HG03378 (cell line): ENCODE measurements around the gene LRRC56.

Source experiments
- ATAC-seq: cut with Tn5 transposase; IDR thresholded peaks from one replicate; pipeline ENCODE4 v1.9.1; 2021; ENCODE audit warnings: mild to moderate bottlenecking, moderate library complexity; ENCODE audit not compliant: unreplicated experiment

Gene LRRC56

DNA sequence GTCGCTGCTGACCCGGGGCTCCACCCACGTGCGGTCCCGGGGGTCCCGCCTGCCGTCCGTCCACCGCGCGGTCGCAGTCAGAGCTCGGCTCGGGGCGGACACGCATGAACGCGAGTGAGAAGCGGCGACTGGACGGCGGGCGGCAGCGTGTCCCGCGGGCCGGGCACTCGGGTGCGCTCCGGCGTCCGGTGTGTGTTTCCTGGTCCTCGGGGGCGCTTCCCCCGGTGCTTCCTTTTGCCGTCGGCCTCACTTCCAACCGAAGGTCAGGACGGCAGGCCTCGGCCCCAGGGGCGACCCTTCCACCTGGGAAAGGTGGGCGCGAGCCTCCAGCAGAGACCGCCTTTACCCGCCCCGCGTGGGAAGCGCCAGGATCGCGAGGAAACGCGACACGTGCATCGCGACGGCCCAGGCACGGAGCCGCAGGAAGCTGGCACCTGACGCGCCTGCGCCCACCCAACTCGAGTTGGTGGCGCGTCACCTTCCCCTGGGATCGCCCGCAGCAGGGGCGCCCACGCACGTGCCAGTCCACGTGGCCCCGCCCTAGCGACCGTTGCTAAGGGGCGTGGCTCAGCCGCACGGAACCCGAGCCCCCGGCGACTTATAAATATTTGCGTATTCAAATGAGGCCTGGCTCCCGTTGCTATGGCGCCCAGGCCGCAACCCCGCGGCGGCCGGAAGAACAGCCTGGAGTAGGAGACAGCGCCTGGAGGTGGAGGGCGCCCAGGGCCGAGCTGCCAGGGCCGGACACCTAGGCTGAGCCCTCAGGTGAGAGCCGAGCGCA lies at the start of gene LRRC56:
LRRC56 (plus strand) TSS at position 687 of the 781 bp plus-strand sequence. CDS start 3,158 bp downstream, outside the sequence.
- ATAC-seq = peak; percentile 62

GRCh38 chr11:487571-488021 lies 49.7 kb upstream of the LRRC56 start:
- no peak for ATAC-seq

DNA sequence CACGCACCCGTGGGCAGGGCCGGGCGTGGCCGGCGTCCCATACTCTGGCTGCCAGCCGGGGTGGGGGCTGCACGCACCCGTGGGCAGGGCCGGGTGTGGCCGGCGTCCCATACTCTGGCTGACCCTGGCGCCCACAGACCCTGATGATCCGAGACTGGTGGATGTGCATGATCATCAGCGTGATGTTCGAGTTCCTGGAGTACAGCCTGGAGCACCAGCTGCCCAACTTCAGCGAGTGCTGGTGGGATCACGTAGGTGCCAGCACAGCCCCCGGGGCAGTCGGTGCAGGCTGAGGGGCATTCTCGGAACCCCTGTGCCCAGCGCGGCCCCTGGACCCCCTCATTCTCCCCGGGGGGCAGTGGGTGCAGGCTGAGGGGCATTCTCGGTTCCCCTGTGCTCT lies 49.3 kb upstream of the LRRC56 start:
- ATAC-seq = no peak

DNA sequence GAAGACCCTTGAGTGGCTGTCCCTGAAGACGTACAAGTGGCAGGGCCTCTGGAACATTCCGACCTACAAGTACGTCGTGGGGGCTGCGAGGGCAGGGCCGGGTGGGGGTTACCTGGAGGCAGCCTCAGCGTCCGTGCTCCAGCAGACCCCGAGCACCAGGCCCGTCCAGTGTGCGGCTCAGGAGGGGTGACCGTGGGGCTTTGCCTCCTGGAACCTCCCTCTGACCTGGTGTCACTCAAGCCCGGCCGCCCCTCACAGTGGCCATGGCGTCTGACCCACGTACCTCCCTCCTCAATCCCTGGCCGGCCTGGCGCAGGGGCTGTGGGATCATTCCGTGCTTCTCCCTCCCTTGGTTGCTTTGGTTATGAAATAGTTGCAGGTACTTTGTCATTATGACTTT lies 48.7 kb upstream of the LRRC56 start:
- no peak for ATAC-seq

GRCh38 chr11:488992-489391 lies 48.3 kb upstream of the LRRC56 start:
- no peak for ATAC-seq

DNA sequence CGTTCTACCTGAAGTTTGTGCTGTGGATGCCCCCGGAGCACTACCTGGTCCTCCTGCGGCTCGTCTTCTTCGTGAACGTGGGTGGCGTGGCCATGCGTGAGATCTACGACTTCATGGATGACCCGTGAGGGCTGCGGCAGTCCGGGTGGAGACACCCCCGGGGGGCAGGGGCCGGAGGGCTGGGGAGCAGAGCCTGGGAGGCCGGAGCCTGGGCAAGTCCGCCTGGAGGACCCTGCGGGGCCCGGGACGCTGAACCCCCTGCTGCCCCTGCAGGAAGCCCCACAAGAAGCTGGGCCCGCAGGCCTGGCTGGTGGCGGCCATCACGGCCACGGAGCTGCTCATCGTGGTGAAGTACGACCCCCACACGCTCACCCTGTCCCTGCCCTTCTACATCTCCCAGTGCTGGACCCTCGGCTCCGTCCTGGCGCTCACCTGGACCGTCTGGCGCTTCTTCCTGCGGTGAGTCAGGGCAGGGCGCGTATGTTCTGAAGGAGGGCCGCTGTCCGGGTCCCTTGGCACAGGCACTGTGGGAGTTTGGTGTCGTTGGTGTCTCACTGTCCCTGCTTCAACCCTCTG lies 47.6 kb upstream of the LRRC56 start:
- ATAC-seq = no peak

DNA sequence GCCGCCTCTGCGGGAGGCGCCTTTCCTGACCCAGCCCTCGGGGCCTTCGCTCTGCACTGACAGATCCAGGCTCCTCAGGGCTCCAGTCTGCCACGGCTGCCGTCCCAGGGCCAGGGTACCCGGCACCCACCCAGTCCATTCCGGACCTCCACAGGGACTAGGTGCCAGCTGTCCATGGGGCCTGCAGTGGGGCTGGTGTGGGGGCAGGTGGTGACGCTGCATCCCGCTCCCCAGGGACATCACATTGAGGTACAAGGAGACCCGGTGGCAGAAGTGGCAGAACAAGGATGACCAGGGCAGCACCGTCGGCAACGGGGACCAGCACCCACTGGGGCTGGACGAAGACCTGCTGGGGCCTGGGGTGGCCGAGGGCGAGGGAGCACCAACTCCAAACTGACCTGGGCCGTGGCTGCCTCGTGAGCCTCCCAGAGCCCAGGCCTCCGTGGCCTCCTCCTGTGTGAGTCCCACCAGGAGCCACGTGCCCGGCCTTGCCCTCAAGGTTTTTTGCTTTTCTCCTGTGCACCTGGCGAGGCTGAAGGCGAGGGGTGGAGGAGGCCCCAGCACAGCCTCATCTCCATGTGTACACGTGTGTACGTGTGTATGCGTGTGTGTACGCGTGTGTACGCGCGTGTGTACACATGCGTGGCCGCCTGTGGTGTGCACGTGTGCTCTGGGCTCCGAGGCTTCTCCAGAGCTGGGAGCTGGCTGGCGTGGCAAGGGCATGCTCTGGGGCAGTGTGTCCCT lies 47.0 kb upstream of the LRRC56 start:
- no peak for ATAC-seq

DNA sequence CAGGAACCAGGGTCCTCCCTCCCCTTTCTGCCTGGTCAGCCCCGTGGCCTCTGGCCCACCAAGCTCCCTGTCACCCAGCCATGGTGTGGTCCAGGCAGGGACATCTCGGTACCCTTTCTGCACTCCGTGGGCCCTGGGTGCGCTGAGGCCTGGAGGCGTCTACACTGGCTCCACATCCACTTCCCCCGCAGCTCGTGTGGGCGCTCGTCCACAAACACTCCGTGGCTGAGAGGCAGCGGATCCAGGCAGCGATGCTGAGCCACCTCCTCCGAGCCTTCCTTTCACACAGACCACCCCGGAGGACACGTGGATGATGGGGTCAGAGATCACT lies 46.4 kb upstream of the LRRC56 start:
- ATAC-seq = no peak

DNA sequence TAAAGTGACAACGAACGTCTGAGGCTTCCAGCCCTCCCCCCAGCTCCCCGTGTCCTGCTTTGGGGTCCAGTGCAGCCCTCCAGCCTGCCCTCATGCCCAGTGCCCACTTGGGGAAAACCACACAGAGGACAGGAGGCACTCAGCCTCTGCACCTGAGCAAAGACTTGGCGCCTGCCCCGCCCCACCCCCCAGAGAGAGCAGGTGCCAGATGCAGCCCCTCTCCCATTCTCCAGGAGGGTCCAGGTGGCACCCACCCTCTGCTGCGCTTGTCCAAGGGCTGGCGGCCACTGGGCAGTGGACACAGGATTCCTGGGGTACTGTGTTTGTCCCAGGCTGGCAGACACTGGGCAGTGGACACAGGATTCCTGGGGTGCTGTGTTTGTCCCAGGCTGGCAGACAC lies 46.0 kb upstream of the LRRC56 start:
- ATAC-seq = no peak

- no peak for ATAC-seq
These were observed 44.7 kb upstream of the LRRC56 start for GRCh38 chr11:492427-493226.

GRCh38 chr11:494761-495536 lies 42.4 kb upstream of the LRRC56 start:
- ATAC-seq = no peak

GRCh38 chr11:495537-495931 lies 41.8 kb upstream of the LRRC56 start:
- ATAC-seq = no peak

- no peak for ATAC-seq
These were observed 40.3 kb upstream of the LRRC56 start for GRCh38 chr11:496834-497564.

DNA sequence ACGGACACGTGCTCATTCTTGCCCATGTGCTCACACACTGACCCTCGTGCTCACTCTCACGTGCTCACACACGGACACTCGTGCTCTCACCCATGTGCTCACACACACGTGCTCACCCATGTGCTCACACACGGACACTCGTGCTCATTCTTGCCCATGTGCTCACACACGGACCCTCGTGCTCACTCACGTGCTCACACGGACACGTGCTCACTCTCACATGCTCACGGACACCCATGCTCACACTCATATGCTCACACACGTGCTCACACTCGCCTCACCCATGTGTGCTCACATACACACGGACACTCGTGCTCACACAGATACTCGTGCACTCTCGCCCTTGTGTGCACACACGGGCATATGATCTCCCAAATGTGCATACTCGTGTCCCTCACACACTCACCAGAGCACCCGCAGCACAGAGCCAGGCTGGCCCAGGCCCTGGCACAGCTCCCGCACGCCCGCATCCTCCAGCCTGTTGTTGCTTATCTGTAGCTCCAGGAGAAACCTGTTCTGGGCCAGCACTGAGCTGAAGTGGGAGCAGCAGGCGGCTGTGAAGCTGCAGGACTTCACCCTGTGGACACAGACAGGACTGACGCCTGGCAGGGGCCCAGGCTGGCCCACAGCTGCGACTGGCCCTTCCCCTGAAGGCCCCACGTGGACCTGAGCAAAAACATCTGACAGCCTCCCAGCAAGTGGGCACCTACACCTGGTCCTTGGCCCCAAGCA lies 39.6 kb upstream of the LRRC56 start:
- ATAC-seq = no peak

DNA sequence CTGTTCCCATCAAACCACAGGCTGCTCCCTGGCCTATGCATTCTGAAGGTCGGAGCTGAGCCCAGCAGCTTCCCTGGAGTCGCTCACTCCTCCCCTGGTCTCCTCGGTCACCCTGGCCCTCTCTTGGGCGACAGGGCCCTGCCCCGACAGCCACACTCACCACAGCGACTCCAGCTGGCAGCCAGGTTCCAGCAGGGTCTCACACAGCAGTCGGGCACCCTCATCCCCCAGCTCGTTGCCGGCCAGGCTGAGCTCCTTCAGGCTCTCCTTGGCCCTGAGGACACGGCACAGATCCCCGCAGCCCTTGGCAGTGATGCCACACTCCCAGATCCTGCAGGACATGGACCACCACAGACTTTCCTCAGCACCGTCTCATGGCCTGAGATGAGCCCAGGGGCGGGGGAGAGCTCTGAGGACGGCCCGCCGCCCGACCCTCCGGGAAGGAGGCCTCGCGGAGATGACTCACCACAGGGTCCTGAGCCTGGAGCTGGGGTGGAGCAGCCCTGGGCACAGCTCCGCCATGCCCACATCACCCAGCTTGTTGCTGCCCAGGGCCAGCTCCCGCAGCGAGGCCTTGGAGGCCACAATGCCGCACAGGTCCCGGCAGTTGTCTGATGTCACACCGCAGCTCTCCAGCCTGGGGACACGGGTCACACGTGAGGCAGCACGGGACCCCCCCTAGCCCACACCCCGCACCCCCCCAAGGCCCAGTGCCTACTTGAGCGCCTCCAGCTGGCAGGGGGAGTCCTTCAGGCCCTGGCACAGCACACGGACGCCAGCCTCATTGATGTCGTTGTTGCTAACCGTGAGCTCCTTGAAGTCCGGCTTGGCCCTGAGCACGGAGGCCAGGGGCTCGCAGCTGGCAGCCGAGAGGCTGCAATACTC lies 38.8 kb upstream of the LRRC56 start:
- no peak for ATAC-seq

GRCh38 chr11:499201-500076 lies 37.9 kb upstream of the LRRC56 start:
- ATAC-seq = no peak

GRCh38 chr11:501001-501682 lies 36.2 kb upstream of the LRRC56 start:
- no peak for ATAC-seq
